NCI-H526 (cell line): ENCODE measurements around the gene C16orf89.
A peak's percentile ranks its signal among the peaks of the same experiment; 100 is the strongest.
"Not testable (repeated sequence)": the region's sequence is repeated elsewhere in the genome, so short reads cannot be mapped to it uniquely, and the experiment has no call there.

Source experiments
- DNase-seq, 2 experiments: peaks; one replicate each; lab custom pipeline; 2025; lab: John Stamatoyannopoulos, UW

The C16orf89 gene

GRCh38 chr16:5059386-5060072 lies 6.2 kb downstream of the C16orf89 start:
- no peak for DNase-seq

- no peak for DNase-seq
Measured at GRCh38 chr16:5058476-5058875, 7.3 kb downstream of the C16orf89 start.

- peak in 1 of 2 experiments; percentile 48 for DNase-seq
Measured at GRCh38 chr16:5056352-5056751, 9.4 kb downstream of the C16orf89 start.

- no peak for DNase-seq
Measured at GRCh38 chr16:5054876-5055865, 10.6 kb downstream of the C16orf89 start.

GRCh38 chr16:5046914-5047313 lies 18.8 kb downstream of the C16orf89 start:
- DNase-seq, result no peak

GRCh38 chr16:5045499-5046115 lies 20.1 kb downstream of the C16orf89 start:
- DNase-seq, result no peak

- DNase-seq, result not testable (repeated sequence)
Measured at GRCh38 chr16:5044581-5044980, 21.2 kb downstream of the C16orf89 start.

GRCh38 chr16:5044011-5044540 lies 21.7 kb downstream of the C16orf89 start:
- no peak for DNase-seq

GRCh38 chr16:5042574-5043171 lies 23.1 kb downstream of the C16orf89 start:
- DNase-seq, result no peak

- DNase-seq, result no peak
Measured at GRCh38 chr16:5041600-5042133, 24.1 kb downstream of the C16orf89 start.

GRCh38 chr16:5040451-5040850 lies 25.3 kb downstream of the C16orf89 start:
- DNase-seq, result no peak

GRCh38 chr16:5036228-5037156 lies 29.3 kb downstream of the C16orf89 start:
- DNase-seq, result no peak

- DNase-seq, result no peak
Measured at GRCh38 chr16:5035909-5036227, 29.9 kb downstream of the C16orf89 start.

- no peak for DNase-seq
Measured at GRCh38 chr16:5034167-5034523, 31.6 kb downstream of the C16orf89 start.

- DNase-seq, result peak; percentile 16 to 79
Measured at GRCh38 chr16:5033256-5034166, 32.2 kb downstream of the C16orf89 start, which contains the start of gene NAGPA. Gene NAGPA, minus strand, starts transcription at chr16:5033935. Its CDS starts 21 bp downstream, at chr16:5033914.

GRCh38 chr16:5032748-5033167 lies 33.0 kb downstream of the C16orf89 start:
- no peak for DNase-seq

- no peak for DNase-seq
Measured at GRCh38 chr16:5031601-5032000, 34.2 kb downstream of the C16orf89 start.

GRCh38 chr16:5030251-5030870 lies 35.4 kb downstream of the C16orf89 start:
- DNase-seq, result no peak

- DNase-seq, result no peak
Measured at GRCh38 chr16:5028950-5029475, 36.7 kb downstream of the C16orf89 start.
